ENCODE measurements around the gene EMC1. TPM values are rescaled to one million over a fixed set of nuclear protein-coding genes. Genes with fewer than 3 reads are reported as not detected.

The EMC1 gene
- polyA plus RNA-seq, 3 donors, result 14.7 to 27.1 (median 18.5) TPM

DNA sequence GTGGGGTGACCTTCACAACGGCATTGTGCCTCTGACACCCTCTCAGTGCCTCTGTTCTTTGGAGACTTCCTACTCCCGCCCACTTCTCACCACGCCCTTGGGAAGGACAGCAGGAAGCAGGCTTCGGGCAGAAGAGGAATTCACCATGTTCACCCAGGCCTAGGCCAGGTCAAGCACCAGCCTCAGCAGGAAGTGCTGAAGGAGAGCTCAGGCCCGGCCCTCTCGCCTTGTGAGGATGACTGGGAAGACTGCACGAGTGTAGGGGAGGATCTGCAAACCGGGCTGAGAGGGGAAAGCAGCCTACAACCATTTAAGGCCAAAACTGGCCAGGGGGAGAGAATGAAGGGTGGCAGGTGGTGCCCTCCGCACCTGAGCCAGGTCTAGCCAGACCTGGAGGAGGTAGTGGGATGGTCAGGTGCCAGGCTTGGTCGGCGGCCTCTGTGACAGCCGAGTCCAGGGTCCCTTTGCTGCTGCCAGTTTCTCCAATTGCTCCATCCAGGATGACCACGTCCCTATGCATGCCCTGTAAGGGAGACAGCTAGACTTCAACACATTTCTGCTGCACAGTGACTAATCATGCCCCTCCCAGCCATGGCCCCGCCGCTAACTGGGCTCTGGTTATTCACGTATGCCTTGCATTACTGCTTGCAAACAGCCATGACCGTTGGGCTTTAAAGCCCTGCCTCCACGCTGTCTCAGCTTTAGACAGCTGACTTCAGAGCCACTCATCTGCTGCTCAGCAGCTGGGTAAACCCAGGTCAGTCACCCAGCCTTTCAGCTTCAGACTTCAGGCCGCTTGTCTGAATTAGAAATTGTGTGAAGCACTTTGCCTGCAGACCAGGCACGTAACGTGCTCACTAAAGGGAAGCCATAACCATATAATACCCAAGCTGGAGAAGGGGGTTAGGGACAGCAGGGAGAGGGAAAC lies 9.2 kb upstream of the EMC1 start:
- Mint-ChIP-seq H3K4me1 (no peaks in the 10 kb centered on the region), H3K36me3 (peaks cover 42 to 52% of the 10 kb centered on the region in 2 donors), H3K27me3 (ENCODE audit: low read depth in 3 of 3) (peaks cover 0 to 2% (median 0%) of the 10 kb centered on the region in 3 donors), H3K27ac (peak overlapping the region in 2 of 7 donors; percentile 6 to 49), H3K4me3 (no peak overlapping the region), H3K9me3 (no peaks in the 10 kb centered on the region)
- 87% methylated on average over 13 of the region's 21 CpGs for WGBS (ENCODE audit: insufficient coverage)
- intact Hi-C loops (cut with micrococcal nuclease), result no loop called here
- DNase-seq, result no peak
- Histone ChIP-seq H2AFZ (ENCODE audit: insufficient read depth, low read depth, low read length, poor library complexity, severe bottlenecking) (no peak overlapping the region), H3K27me3 (ENCODE audit: control insufficient read depth in 2 of 2, insufficient read depth in 2 of 2, low read length in 2 of 2) (no peaks in the 10 kb centered on the region), H3K4me1 (ENCODE audit: control insufficient read depth in 1 of 2, insufficient read depth in 2 of 2, low read length in 2 of 2) (no peaks in the 10 kb centered on the region), H3K4me3 (replicated peaks in 1 of 3; ENCODE audit: low read depth in 2 of 3, low read length in 3 of 3) (no peak overlapping the region), H3K9me3 (replicated peaks in 1 of 2; ENCODE audit: control insufficient read depth in 1 of 2, insufficient read depth in 1 of 2, low read length in 2 of 2) (no peaks in the 10 kb centered on the region), H3K4me2 (replicated peaks; ENCODE audit: extremely low read depth, low read length, poor library complexity, severe bottlenecking) (no peak overlapping the region), H3K79me2 (ENCODE audit: insufficient read depth, low read length) (no peaks in the 10 kb centered on the region), H4K20me1 (ENCODE audit: insufficient read depth, low read length) (no peaks in the 10 kb centered on the region), H3K27ac (ENCODE audit: low read depth in 1 of 2, low read length in 2 of 2) (no peak overlapping the region), H3K36me3 (replicated peaks in 1 of 2; ENCODE audit: control insufficient read depth in 1 of 2, insufficient read depth in 2 of 2, low read length in 2 of 2) (peaks cover 48 to 56% of the 10 kb centered on the region in 2 donors), H3K9ac (ENCODE audit: insufficient read depth, low read length, poor library complexity, severe bottlenecking) (no peak overlapping the region)
- TF ChIP-seq, protein P1, sequence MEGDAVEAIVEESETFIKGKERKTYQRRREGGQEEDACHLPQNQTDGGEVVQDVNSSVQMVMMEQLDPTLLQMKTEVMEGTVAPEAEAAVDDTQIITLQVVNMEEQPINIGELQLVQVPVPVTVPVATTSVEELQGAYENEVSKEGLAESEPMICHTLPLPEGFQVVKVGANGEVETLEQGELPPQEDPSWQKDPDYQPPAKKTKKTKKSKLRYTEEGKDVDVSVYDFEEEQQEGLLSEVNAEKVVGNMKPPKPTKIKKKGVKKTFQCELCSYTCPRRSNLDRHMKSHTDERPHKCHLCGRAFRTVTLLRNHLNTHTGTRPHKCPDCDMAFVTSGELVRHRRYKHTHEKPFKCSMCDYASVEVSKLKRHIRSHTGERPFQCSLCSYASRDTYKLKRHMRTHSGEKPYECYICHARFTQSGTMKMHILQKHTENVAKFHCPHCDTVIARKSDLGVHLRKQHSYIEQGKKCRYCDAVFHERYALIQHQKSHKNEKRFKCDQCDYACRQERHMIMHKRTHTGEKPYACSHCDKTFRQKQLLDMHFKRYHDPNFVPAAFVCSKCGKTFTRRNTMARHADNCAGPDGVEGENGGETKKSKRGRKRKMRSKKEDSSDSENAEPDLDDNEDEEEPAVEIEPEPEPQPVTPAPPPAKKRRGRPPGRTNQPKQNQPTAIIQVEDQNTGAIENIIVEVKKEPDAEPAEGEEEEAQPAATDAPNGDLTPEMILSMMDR (IDR thresholded peaks at IDR 0.05), result no peak

DNA sequence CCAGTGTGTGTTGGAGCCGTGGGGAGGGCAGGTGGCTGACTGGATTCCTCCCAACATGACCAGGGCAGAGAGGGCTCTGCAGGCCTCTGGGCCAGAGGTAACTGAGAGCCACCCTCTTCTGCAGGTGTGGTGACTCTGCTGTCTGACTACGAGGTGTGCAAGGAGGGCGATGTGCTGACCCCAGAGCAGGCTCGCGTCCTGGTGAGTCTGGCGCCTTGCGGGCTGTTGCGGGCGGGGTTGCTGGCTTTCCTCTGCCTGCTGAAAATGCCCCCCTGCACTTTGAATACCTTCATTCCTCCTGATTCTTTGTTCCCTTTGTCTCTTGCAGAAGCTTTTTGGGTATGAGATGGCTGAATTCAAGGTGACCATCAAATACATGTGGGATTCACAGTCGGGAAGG lies 7.0 kb upstream of the EMC1 start:
- Histone ChIP-seq H3K9ac (ENCODE audit: insufficient read depth, low read length, poor library complexity, severe bottlenecking) (no peak overlapping the region), H3K4me3 (replicated peaks in 1 of 3; ENCODE audit: low read depth in 2 of 3, low read length in 3 of 3) (no peak overlapping the region), H4K20me1 (ENCODE audit: insufficient read depth, low read length) (no peaks in the 10 kb centered on the region), H3K4me1 (ENCODE audit: control insufficient read depth in 1 of 2, insufficient read depth in 2 of 2, low read length in 2 of 2) (peaks cover 0 to 2% of the 10 kb centered on the region in 2 donors), H3K36me3 (replicated peaks in 1 of 2; ENCODE audit: control insufficient read depth in 1 of 2, insufficient read depth in 2 of 2, low read length in 2 of 2) (peaks cover 48 to 65% of the 10 kb centered on the region in 2 donors), H3K27me3 (ENCODE audit: control insufficient read depth in 2 of 2, insufficient read depth in 2 of 2, low read length in 2 of 2) (no peaks in the 10 kb centered on the region), H3K27ac (ENCODE audit: low read depth in 1 of 2, low read length in 2 of 2) (no peak overlapping the region), H2AFZ (ENCODE audit: insufficient read depth, low read depth, low read length, poor library complexity, severe bottlenecking) (no peak overlapping the region), H3K79me2 (ENCODE audit: insufficient read depth, low read length) (peaks cover 14% of the 10 kb centered on the region), H3K4me2 (replicated peaks; ENCODE audit: extremely low read depth, low read length, poor library complexity, severe bottlenecking) (no peak overlapping the region), H3K9me3 (replicated peaks in 1 of 2; ENCODE audit: control insufficient read depth in 1 of 2, insufficient read depth in 1 of 2, low read length in 2 of 2) (no peaks in the 10 kb centered on the region)
- TF ChIP-seq, protein P1 (IDR thresholded peaks at IDR 0.05), result no peak
- peaks cover 4% of the 10 kb centered on the region for H3K4me1 Mint-ChIP-seq
- H3K36me3 Mint-ChIP-seq, result peaks cover 48 to 61% of the 10 kb centered on the region in 2 donors
- 95% methylated on average over 10 of the region's 10 CpGs for WGBS (ENCODE audit: insufficient coverage)
- H3K27me3 Mint-ChIP-seq (ENCODE audit: low read depth in 3 of 3), result peaks cover 0 to 2% (median 0%) of the 10 kb centered on the region in 3 donors
- DNase-seq, result no peak
- H3K9me3 Mint-ChIP-seq, result no peaks in the 10 kb centered on the region
- intact Hi-C loops (cut with micrococcal nuclease), result no loop called here
- H3K4me3 Mint-ChIP-seq, result no peak overlapping the region
- peak overlapping the region in 1 of 7 donors; percentile 15 for H3K27ac Mint-ChIP-seq

Measured in CD14-positive monocyte (primary cell).